ENCODE results near the gene ST7. TPM values are rescaled to one million over a fixed set of nuclear protein-coding genes. Genes with fewer than 3 reads are reported as not detected.

The ST7 gene
- total and polyA plus RNA-seq, 7 donors = 5.3 to 37.7 (median 19.0) TPM

GRCh38 chr7:117171106-117171505, 217.8 kb downstream of the ST7 start:
- Histone ChIP-seq H3K36me3 (peaks cover 0 to 19% (median 3%) of the 10 kb centered on the region in 4 donors), H3K4me1 (peaks cover 0 to 4% (median 0%) of the 10 kb centered on the region in 4 donors), H3K9me3 (no peaks in the 10 kb centered on the region), H3K27me3 (no peaks in the 10 kb centered on the region), H3K27ac (no peak overlapping the region), H3K4me3 (no peak overlapping the region)
- WGBS, 2 donors = 96% methylated on average over 4 of the region's 4 CpGs
- intact Hi-C loops (cut with DNase I) = no loop called here
- no peak for DNase-seq
- TF ChIP-seq EP300 (IDR thresholded peaks at IDR 0.05) (no peak), POLR2A (IDR thresholded peaks at IDR 0.05) (no peak), CTCF (IDR thresholded peaks at IDR 0.05) (no peak), POLR2AphosphoS5 (IDR thresholded peaks at IDR 0.05) (no peak)

GRCh38 chr7:117172283-117172682, 219.0 kb downstream of the ST7 start:
- Histone ChIP-seq H3K4me1 (peaks cover 0 to 4% (median 0%) of the 10 kb centered on the region in 4 donors), H3K9me3 (no peaks in the 10 kb centered on the region), H3K4me3 (no peak overlapping the region), H3K27me3 (no peaks in the 10 kb centered on the region), H3K36me3 (peaks cover 0 to 19% (median 3%) of the 10 kb centered on the region in 4 donors), H3K27ac (no peak overlapping the region)
- 87 to 92% methylated on average over 2 of the region's 2 CpGs for WGBS, 2 donors
- no peak for DNase-seq
- intact Hi-C loops (cut with DNase I) = no loop called here
- TF ChIP-seq CTCF (IDR thresholded peaks at IDR 0.05) (no peak), POLR2AphosphoS5 (IDR thresholded peaks at IDR 0.05) (no peak), EP300 (IDR thresholded peaks at IDR 0.05) (no peak), POLR2A (IDR thresholded peaks at IDR 0.05) (no peak)

DNA sequence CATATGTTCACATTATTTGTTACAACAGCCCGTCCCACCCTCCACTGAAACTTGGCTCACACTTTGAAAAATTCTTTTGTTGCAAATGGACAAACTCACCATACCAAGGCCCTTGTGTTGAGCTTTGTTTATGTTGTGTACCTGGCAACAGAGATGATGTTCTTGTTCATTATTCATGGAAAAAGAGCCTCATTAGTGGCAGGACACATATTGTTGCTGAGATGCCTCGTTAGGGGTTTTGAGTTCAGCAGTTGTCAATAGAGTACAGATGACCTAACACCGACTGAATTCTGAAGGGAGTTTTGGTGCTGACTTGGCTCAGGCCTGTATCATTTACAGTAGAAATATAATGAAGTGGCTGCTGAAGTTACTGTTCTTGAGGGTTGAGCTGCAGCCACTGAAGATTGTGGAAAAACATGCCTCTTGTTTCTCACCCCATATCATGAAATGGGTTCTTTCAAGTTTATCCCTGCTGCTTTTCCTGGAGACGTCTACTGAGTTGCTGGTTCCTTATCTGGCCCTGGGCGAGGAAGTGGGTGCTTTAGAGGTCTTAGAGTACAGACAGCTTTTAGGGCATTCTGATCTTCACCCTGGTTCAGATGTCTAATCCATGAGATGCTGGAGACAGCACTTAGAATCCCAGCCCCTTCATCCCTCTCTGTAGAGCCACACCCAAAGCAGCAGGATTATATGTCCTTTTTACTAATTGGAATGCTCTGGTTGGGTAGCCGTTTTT, 219.9 kb downstream of the ST7 start:
- Histone ChIP-seq H3K4me1 (peaks cover 0 to 4% (median 0%) of the 10 kb centered on the region in 4 donors), H3K27ac (no peak overlapping the region), H3K36me3 (peaks cover 0 to 19% (median 3%) of the 10 kb centered on the region in 4 donors), H3K9me3 (no peaks in the 10 kb centered on the region), H3K27me3 (no peaks in the 10 kb centered on the region), H3K4me3 (no peak overlapping the region)
- TF ChIP-seq POLR2AphosphoS5 (IDR thresholded peaks at IDR 0.05) (no peak), EP300 (IDR thresholded peaks at IDR 0.05) (no peak), CTCF (IDR thresholded peaks at IDR 0.05) (no peak), POLR2A (IDR thresholded peaks at IDR 0.05) (no peak)
- intact Hi-C loops (cut with DNase I) = no loop called here
- DNase-seq = no peak
- WGBS, 2 donors = 87 to 90% methylated on average over 6 of the region's 6 CpGs

DNA sequence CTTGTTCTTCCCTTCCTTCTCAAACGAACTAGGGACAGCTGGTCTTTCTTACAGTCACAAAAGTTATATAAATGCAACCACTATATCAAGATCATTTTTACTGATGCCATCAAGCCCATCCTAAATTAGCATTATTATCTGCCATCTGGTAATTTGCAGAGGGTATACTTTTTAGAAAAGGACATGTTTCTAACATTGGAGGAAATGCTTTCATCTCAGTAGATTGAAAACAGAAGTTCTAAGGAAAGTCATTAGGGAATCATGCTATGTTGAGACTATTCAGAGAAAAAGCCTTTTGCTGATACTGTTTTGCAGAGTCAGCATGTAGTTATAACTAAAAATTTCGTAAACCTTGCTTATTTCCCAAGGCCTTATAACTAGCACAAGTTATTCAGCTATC, 222.9 kb downstream of the ST7 start:
- DNase-seq = no peak
- Histone ChIP-seq H3K27me3 (no peaks in the 10 kb centered on the region), H3K4me1 (peaks cover 0 to 4% (median 0%) of the 10 kb centered on the region in 4 donors), H3K9me3 (no peaks in the 10 kb centered on the region), H3K27ac (no peak overlapping the region), H3K4me3 (no peak overlapping the region), H3K36me3 (peaks cover 0 to 15% (median under 1%) of the 10 kb centered on the region in 4 donors)
- intact Hi-C loops (cut with DNase I) = no loop called here
- WGBS, 2 donors = 83 to 85% methylated on average over 2 of the region's 2 CpGs
- TF ChIP-seq CTCF (IDR thresholded peaks at IDR 0.05) (no peak), POLR2A (IDR thresholded peaks at IDR 0.05) (no peak), POLR2AphosphoS5 (IDR thresholded peaks at IDR 0.05) (no peak), EP300 (IDR thresholded peaks at IDR 0.05) (no peak)

Measured in sigmoid colon (tissue), 7 donors.